ENCODE data around the gene PRMT9.
A peak's percentile ranks its signal among the peaks of the same experiment; 100 is the strongest.

PRMT9 gene

DNA sequence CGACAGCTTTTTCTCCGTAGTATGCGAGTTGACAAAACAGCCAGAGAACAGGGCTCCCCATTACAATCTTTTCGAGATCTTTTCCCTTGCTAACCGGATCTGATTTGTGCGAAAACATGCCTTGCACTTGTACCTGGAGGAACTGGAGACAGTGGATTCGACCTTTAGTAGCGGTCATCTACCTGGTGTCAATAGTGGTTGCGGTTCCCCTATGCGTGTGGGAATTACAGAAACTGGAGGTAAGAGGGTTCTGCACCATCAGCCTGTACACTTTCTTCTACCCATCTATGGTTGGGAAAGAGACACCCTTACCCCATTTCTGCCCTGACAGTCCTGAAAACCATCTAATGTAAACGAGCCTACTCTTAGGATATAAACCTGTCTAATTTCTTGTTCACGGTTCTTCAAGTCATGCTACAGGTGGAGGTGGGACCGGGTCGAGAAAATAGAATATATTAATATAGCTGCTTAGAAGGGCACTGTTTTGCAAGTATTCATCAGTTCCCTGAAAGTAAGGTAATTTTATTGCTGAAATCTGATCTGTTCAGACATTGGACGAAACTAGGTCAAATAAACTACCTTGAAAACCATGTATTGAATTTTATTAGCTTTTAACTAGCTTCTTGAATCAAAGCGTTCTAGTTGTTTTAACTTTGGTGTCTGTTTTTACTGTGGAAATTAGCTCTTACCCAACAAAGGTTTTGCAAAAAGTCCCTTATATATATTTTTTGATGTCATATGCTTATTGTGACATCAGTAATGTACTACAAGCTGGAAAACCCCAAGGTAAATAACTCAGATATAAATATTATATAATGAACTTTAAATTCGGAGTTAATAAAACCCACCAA, 65.9 kb downstream of the PRMT9 start:
- DNase-seq, result no peak

DNA sequence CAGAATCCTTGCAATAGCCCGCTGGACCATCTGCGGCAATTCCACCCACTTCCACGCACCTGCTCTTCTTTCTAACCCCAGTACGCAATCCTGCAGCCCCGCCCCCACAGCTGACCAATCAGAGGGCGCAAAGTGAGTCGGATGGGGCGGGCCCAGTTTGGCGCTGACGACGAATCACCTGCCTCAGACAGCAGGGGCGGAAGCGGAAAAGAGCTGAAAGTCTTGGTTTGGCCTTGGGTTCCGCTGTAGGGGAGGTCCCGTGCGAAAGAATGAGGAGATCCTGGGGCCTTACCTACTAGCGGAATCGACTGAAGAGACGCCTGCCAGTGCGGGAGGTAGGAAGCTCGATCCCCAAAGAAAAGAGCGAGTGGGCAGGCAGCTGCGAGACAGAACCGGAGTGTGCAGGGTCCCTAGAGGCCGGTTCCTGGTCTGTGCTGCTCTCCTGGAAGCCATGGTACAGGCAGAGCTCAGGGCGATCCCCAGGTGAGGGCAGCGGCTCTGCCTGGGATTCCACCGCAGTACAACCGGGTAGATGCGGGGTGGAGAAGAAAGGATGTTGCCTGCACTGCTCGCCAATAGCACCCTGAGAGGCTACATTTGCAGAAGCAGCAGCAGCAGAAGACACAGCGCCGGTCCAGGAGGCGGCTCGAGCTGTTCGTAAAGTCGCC, 66.7 kb downstream of the PRMT9 start, which contains the start of gene TMEM184C:
Gene TMEM184C (plus strand): TSS at position 225 of the 668 bp plus-strand sequence. CDS start 560 bp downstream, outside the sequence.
- DNase-seq, result peak; percentile 97

DNA sequence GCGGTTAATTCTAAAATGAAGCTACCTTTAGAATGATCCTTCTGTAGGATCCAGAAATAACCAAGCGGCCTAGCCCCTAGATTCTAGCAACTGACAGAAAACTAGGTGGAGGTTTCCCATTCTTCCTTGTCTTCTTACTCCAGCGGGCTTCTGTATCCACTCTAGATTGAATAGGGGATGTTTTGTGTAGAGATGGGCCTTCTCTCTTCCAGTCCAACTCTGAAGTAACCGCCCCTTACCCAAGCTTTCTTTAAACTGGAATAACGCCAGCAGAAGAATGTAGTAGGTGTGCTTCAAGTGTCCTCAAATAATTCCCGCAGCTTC, 67.2 kb downstream of the PRMT9 start:
- no peak for DNase-seq

DNA sequence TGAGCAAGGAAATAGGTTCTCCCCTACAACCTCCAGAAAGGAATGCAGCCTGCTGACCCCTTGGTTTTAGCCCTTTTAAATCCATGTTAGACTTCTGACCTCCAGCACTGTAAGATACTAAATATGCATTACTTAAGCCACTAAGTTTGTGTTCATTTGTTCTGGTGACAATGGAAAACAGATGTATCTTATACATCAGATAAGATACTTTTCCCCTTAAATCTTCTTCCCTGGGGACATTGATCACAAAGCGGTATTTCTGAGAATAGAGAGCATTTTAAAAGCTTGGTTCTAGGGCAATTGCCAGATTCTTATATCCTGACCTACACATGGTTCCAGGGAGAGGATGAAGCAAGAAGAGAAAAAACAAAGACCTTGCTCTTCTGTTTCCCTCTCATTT, 73.3 kb downstream of the PRMT9 start:
- DNase-seq, result no peak

DNA sequence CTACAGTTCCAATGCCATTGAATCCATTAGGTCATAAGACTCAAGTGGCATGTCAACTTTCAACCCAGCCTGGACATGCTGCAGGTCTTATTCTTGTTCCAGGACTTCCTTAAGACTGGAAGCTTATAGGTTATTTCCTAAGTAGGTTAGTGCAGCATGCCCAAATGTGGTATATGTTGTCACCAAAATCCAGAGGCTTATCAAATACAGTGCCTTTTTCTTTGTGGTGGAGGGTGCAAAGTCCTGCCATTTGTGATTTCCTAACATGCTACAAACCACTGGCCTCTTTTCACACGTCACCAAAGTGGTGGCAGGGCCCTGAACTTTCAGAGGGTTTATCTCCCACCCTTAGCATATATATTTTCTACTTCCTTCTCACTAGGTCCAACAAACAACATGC, 76.5 kb downstream of the PRMT9 start:
- DNase-seq, result no peak

DNA sequence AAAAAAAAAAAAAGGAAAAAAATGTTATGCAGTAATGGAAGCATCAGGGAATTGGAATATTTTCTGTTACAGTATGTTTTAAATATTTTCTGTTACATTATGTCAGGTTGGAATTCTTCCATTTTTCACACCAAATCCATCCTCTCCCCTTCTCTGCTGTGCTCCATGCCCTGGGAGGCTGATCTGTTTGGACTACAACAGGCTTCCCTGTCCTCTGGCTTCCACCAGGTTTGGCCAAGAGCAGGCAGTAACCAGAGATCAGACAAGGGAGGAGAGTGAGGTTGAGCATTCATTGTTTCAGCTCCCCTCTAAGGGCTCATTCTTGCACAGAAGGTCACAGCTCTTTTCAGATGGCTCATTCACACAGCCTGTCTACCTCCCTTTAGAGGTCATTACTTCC, 78.5 kb downstream of the PRMT9 start:
- no peak for DNase-seq

DNA sequence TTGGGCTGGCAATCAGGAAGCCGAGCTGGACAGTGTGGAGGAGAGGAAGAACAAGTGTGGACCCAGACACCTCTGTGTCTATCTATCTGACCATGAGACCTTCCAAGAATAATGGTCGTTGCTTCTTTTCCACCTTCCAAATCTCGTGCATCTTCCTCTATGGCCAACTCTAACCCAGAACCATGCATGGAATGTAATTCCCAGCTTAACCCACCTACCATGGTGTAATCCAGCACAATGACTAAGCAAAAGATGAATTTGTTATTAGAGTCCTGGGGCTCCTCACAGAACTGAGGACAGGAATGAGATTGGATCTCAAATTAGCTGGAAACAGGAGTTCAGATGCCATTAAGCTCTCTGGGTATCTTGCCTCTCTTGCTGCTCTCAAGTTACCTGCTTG, 84.2 kb downstream of the PRMT9 start:
- DNase-seq, result no peak

DNA sequence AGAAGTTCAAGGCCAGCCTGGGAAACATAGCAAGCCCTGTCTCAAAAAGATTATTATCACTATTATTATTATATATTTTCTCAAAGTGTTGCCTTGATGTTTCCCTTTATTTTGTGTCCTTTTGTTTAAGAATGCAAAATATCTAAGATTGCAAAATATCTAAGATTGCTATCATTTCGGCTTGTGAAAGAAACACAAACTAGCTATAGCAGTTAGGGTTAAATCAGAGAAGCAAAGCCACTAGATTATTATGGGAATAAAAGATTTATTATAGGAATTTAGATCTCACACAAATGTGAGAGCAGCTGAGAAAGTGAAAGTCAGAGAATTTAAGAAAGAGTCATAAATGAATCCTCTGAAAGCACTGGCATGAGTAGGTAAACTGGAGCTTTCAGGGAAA, 84.8 kb downstream of the PRMT9 start:
- DNase-seq, result no peak

DNA sequence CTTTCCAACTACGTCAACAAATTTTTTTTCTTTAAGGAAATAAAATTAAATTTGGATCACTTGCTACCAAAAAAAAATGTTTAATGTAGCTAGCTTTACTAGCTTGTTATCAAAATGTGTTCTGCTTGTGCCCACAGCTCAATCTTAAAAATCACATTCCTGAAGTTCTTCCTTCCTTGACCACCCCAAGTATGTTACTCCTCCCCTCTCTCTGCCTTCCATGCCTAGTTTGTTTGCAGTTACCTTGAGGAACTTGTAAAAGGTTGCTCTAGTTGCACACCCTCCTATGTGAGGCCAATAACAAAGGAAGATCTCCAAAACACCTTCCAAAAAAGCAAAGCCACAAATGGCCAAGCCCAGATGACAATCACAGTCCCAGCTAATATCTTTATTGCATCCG, 86.4 kb downstream of the PRMT9 start:
- DNase-seq, result no peak

DNA sequence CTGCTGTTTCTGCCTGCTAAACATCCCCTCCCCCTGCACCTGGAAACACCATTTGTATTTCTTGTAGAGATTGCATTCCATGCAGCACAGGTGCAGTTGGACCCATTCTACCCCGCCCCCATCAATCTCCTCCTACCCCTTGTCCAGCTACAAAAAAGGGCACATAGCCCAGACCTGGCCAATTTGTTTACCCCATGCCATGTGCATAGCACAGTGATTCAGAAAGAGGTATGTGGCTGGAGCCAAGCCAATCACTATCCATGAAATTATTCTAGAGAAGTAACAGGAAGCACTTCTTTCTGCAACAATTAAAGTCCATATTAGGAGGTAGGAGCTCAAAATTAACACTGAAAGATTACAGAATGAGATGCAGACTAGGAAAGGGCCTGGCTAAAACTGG, 87.0 kb downstream of the PRMT9 start:
- DNase-seq, result peak; percentile 43

DNA sequence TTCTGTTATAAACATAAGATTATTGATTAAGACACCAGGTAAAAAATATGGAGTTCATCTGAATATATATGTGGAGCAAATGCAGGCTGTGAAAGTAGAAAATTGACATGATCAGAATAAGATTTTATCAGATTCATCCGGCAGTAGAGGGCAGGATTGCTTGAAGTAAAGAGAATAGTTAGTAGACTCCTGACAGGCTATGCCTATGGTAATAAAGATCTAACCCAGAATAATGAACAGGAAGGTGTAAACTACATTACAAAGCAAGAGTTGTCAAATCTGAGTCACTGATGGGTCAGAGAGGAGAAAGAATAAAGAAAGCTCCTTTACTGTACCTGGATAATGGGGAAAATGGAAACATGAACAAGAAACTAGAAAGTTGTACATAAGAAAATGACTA, 87.6 kb downstream of the PRMT9 start:
- peak; percentile 3 for DNase-seq

DNA sequence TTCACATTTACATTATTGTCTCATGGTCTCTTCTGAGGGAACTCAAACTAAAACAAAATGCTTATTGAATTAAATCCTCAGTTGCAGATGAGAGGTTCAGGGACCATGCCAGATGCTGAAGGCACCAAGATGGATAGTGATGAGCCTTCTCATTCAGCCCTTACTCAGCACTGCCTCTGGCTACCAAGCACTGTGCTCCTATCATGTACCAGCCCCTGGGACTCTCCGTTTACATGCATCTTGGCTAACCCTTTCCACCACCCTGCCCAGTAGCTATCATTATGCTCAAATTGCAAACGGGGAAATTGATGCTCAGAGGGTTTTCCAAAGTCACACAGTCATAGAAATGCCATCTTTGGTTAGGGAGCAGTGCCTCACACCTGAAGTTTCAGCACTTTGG, 89.4 kb downstream of the PRMT9 start:
- DNase-seq, result no peak

DNA sequence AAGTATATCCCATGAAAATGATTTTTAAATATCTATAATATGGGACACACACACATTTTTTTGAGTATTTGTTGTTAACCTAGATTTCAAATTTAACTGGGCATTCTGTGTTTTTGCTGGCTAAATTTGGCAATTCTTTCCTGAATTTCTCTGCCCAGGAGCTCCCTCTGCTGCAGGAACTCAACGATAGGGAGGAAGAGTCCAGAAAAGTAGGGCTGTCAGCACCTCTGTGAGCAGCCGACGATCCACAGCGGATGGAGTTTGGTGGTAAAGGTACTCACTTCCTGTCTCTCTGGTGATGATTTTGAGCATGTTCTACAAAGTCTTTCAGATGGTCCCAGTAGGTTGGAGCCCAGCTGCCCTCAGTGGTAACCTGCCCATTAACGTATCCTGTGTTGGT, 89.9 kb downstream of the PRMT9 start:
- no peak for DNase-seq

DNA sequence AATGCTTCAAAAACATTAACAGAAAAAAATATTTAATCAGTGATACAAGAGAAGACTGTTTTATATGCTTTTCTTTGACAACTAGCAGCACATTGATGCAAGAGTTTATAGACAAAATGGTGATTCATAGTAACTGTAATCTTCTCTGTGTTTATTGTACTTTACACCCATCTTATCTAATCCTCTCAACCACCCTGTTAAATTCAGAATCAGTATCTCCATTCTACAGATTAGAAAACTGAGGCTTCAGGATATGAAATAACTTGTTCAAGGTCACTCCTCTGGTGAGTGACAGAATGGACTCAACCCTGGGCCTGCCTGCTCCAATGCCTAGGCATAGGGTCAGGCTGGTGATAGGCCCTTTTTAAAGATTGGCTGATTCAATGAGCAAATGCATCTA, 92.9 kb downstream of the PRMT9 start:
- DNase-seq, result no peak

DNA sequence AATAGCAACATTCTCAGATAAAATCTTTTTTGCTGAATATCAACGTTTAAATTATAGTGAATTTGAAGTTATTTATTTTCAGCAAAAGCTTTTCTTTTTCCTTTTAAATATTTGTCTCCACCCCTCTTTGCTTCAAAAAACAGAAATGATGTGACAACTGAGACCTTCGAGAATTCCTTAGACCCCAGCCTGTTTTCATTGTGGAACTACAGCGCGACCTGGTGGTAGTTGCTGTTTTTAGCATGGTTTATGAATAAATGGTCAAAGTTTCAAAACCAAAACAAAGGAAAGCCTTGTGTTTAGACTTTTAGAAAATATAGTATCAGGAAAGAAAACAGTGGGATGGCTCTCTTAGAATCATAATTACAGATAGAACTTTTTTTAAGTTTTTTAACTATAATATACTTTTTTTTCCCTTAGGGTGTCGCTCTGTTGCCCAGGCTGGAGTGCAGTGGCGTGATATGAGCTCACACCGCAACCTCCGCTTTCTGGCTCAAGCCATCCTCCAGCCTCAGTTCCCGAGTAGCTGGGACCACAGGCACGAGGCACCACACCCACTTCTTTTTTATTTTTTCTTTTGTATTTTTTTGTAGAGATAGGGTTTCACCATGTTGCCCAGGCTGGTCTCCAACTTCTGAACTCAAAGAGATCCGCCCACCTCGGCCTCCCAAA, 93.6 kb downstream of the PRMT9 start:
- DNase-seq, result peak; percentile 15

DNA sequence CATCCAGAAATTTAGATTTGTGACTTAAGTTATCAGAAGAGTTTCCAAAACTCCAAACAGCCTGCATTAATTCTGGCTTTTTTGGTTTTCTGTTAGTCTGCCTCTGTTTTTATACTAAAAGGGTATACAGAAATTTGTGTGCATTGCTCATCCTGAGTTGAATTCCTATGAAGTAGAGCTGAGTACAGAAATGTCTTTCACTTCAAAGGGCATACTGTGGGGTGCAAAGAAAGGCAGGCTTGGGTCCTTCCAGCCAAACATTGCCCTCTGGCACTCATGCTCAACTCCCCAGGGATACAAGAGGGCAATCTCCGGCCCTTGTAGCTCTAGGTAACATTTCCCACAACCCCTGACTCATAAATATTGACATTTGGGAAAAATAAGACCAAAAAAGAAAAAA, 94.4 kb downstream of the PRMT9 start:
- DNase-seq, result no peak
